LNCAP (cell line): Measurements from ENCODE around the gene TP73.

Experiments
- CTCF ChIP-seq: fragments of 450-650 bp; IDR thresholded peaks from 2 replicates; pipeline ENCODE4 v1.5.1; 2017; ENCODE audit warnings: mild to moderate bottlenecking

Gene TP73

GRCh38 chr1:3774946-3775489, 122.7 kb downstream of the TP73 start:
- no peak for TF ChIP-seq CTCF

GRCh38 chr1:3775490-3776230, 123.3 kb downstream of the TP73 start:
- peak; percentile 63 for TF ChIP-seq CTCF

GRCh38 chr1:3776231-3776961, 124.1 kb downstream of the TP73 start:
- no peak for TF ChIP-seq CTCF

- TF ChIP-seq CTCF, result no peak
Measured at GRCh38 chr1:3777078-3777547, 124.8 kb downstream of the TP73 start.

- no peak for TF ChIP-seq CTCF
Measured at GRCh38 chr1:3777647-3778589, 125.6 kb downstream of the TP73 start.

- TF ChIP-seq CTCF, result no peak
Measured at GRCh38 chr1:3778590-3779264, 126.4 kb downstream of the TP73 start.
